ENCODE data around the gene KRT31. TPM values are rescaled to one million over a fixed set of nuclear protein-coding genes. Genes with fewer than 3 reads are reported as not detected.

Gene KRT31
- polyA plus RNA-seq, 2 of the 4 experiments (the other 2 are of a cell fraction), result not detected

- WGBS (ENCODE audit: missing lambda C conversion rate), result 81% methylated on average over 6 of the region's 6 CpGs
- TF ChIP-seq KDM5A (IDR thresholded peaks at IDR 0.05), result no peak
- TF ChIP-seq NFE2L2 (conservative IDR thresholded peaks at IDR 0.05; ENCODE audit: low read length), result no peak
- TF ChIP-seq SMC3 (IDR thresholded peaks at IDR 0.05), result no peak
- TF ChIP-seq RAD21 (conservative IDR thresholded peaks at IDR 0.05 in 1 of 2, IDR thresholded peaks at IDR 0.05 in 1 of 2), result no peak
- no peak for TF ChIP-seq EHMT2 (IDR thresholded peaks at IDR 0.05; ENCODE audit: low read depth)
- no peak for TF ChIP-seq EP300 (IDR thresholded peaks at IDR 0.05)
- no peak for TF ChIP-seq JUN (IDR thresholded peaks at IDR 0.05)
- no peak for TF ChIP-seq FOSB (CRISPR knock-in tag; IDR thresholded peaks at IDR 0.05)
- H3K4me3 ChIP-seq, result no peak overlapping the region
- no peak overlapping the region for H3K4me2 ChIP-seq
- no peak for DNase-seq (ENCODE audit: low read depth in 1 of 2, low spot score in 1 of 2)
- ChIA-PET CTCF (interaction anchor here (0.7 to 6.1 kb wide), 12 partner anchors 9 to 245 kb away, joined by 3 to 46 read pairs (median 4); no protein-coding TSS in a partner anchor), POLR2A (no interaction called here)
- H3K27ac ChIP-seq, result no peak overlapping the region
- H3K9me3 ChIP-seq, result no peaks in the 10 kb centered on the region
- ATAC-seq, result peak in 1 of 2 experiments; percentile 13; a peak in 1 of 6 replicates
- FAIRE-seq, result no peak
- H3K4me1 ChIP-seq, result 0 out of 3 replicates have a peak, but pooled peaks cover 4% of the 10 kb centered on the region
Observed at GRCh38 chr17:41417127-41417526, 19.7 kb upstream of the KRT31 start.

- TF ChIP-seq FOXS1 (CRISPR knock-in tag; IDR thresholded peaks at IDR 0.05) (no peak), POLR2A (IDR thresholded peaks at IDR 0.05; ENCODE audit: low read length) (no peak), HDAC2 (IDR thresholded peaks at IDR 0.05) (no peak), NFE2L2 (conservative IDR thresholded peaks at IDR 0.05; ENCODE audit: low read length) (no peak), HOXB13 (CRISPR knock-in tag; IDR thresholded peaks at IDR 0.05; ENCODE audit: low read depth) (no peak), TFCP2L1 (CRISPR knock-in tag; IDR thresholded peaks at IDR 0.05) (no peak), HOXB5 (CRISPR knock-in tag; IDR thresholded peaks at IDR 0.05) (no peak), REST (IDR thresholded peaks at IDR 0.05) (no peak), CTCF (IDR thresholded peaks at IDR 0.05) (no peak), BHLHE40 (IDR thresholded peaks at IDR 0.05; ENCODE audit: low read depth, low read length) (no peak)
- 91% methylated on average over 5 of the region's 5 CpGs for WGBS (ENCODE audit: missing lambda C conversion rate)
- FAIRE-seq (no peak), DNase-seq (ENCODE audit: low read depth in 1 of 2, low spot score in 1 of 2) (no peak), ATAC-seq (no peak)
- Histone ChIP-seq H3K9me3 (no peaks in the 10 kb centered on the region), H3K4me1 (0 out of 3 replicates have a peak, but pooled peaks cover 4% of the 10 kb centered on the region), H3K4me2 (no peak overlapping the region), H3K4me3 (no peak overlapping the region), H3K27ac (no peak overlapping the region)
- CTCF ChIA-PET, result interaction anchor here (1.6 to 6.1 kb wide), 3 partner anchors 10 to 246 kb away, joined by 6 to 46 read pairs (median 9); no protein-coding TSS in a partner anchor
- POLR2A ChIA-PET, result no interaction called here
Observed at GRCh38 chr17:41416479-41416878, 19.1 kb upstream of the KRT31 start.

GRCh38 chr17:41415833-41416335 lies 18.5 kb upstream of the KRT31 start:
- POLR2A ChIA-PET, result no interaction called here
- Histone ChIP-seq H3K9me3 (no peaks in the 10 kb centered on the region), H3K4me3 (no peak overlapping the region), H3K4me2 (no peak overlapping the region), H3K27ac (no peak overlapping the region), H3K4me1 (0 out of 3 replicates have a peak, but pooled peaks cover 4% of the 10 kb centered on the region)
- no peak for DNase-seq (ENCODE audit: low read depth in 1 of 2, low spot score in 1 of 2)
- WGBS (ENCODE audit: missing lambda C conversion rate), result 57% methylated on average over 3 of the region's 3 CpGs
- CTCF ChIA-PET, result interaction anchor here (0.6 to 6.1 kb wide), 4 partner anchors 9 to 247 kb away, joined by 3 to 46 read pairs (median 8); partner anchors contain the start of gene KRT37
- peak; percentile 7 for FAIRE-seq
- ATAC-seq, result no peak
- TF ChIP-seq EHMT2 (IDR thresholded peaks at IDR 0.05; ENCODE audit: low read depth) (no peak), ELK1 (IDR thresholded peaks at IDR 0.05; ENCODE audit: low read depth, low read length) (no peak), BHLHE40 (IDR thresholded peaks at IDR 0.05; ENCODE audit: low read depth, low read length) (no peak), NR3C1 (IDR thresholded peaks at IDR 0.05) (no peak), REST (IDR thresholded peaks at IDR 0.05) (no peak), CHD2 (IDR thresholded peaks at IDR 0.05; ENCODE audit: low read length, partially characterized antibody) (no peak), RNF2 (IDR thresholded peaks at IDR 0.05; ENCODE audit: borderline replicate concordance, low read depth) (no peak), NFE2L2 (conservative IDR thresholded peaks at IDR 0.05; ENCODE audit: low read length) (no peak), PBX3 (IDR thresholded peaks at IDR 0.05) (no peak)

All from A549 (cell line).